Activated CD8-positive, alpha-beta memory T cell treated with anti-CD3 and anti-CD28 coated beads, Interleukin-2, amount 50 U/mL, for 1 hour (primary cell): ENCODE measurements around the gene SPINK6.

Source experiments
- DNase-seq: peaks from one replicate; pipeline ENCODE4 v3.0.0-alpha.2; 2020; ENCODE audit errors: extremely low read depth

The SPINK6 gene, protein sequence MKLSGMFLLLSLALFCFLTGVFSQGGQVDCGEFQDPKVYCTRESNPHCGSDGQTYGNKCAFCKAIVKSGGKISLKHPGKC

DNA sequence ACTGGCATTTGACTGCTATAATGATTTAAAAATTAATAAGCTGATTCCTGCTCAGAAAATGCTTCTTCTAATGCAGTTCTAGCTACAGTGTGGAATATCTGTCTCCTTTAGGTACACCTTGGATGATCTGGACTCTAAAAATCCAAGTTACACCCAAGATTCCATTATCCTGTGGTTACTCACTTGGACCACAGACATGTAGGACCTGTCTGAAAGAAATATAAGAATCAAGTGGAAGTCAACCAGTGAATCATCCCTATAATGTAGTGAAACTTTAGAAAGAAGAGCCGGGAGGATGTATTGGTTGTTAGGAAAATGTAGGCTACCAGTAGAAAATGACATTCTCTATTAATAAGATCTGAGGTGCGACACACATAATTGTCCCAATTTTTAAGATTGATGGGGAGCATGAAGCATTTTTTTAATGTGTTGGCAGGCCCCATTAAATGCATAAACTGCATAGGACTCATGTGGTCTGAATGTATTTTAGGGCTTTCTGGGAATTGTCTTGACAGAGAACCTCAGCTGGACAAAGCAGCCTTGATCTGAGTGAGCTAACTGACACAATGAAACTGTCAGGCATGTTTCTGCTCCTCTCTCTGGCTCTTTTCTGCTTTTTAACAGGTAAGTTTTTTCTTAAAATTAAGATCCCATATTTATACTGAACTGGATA is at the start of gene SPINK6:
TSS of gene SPINK6 (plus strand) at position 512 of the 673 bp plus-strand sequence. CDS start at position 567, 55 bp downstream.
- no peak for DNase-seq

DNA sequence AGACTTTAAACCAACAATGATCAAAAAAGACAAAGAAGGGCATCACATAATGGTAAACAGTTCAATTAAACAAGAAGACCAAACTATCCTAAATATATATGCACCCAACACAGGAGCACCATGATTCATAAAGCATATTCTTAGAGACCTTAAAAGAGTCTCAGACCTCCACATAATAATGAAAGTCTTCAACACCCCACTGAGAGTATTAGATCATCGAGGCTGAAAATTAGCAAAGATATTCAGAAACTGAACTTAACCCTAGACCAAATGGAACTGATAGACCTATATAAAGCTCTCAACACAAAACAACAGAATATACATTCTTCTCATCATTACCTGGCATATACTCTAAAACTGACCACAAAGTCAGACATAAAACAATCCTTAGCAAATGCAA is 46.2 kb upstream of the SPINK6 start:
- DNase-seq: no peak

DNA sequence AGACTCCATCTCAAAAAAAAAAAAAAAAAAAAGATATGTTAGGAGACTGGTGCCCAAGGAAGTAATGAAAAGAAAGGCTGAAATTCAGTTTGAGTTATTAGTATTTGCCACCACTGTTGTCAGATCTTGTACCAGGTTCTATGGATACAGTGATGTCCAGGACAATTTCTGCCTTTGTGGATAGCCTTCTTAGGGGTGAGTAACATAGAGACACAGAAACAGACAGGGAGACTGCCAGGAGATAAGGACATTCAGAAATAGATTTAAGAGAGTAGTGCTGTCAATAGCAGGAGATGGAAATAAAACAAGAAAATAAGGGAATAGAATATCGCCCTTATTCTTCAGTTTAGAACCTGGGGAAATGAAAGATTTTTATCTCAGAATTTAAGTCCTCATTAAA is 40.8 kb upstream of the SPINK6 start:
- no peak for DNase-seq

DNA sequence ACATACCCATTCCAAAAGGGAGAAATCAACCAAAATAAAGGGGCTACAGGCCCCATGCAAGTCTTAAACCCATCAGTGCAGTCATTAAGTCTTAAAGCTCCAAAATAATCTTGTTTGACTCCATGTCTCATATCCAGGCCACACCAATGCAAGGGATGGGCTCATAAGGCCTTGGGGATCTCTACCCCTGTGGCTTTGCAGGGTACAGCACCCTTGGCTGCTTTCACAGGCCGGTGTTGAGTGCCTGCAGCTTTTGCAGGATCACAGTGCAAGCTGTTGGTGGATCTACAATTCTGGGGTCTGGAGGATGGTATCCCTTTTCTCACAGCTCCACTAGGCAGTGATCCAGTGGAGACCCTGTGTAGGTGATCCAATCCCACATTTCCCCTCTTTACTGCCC is 39.5 kb upstream of the SPINK6 start:
- DNase-seq: no peak

DNA sequence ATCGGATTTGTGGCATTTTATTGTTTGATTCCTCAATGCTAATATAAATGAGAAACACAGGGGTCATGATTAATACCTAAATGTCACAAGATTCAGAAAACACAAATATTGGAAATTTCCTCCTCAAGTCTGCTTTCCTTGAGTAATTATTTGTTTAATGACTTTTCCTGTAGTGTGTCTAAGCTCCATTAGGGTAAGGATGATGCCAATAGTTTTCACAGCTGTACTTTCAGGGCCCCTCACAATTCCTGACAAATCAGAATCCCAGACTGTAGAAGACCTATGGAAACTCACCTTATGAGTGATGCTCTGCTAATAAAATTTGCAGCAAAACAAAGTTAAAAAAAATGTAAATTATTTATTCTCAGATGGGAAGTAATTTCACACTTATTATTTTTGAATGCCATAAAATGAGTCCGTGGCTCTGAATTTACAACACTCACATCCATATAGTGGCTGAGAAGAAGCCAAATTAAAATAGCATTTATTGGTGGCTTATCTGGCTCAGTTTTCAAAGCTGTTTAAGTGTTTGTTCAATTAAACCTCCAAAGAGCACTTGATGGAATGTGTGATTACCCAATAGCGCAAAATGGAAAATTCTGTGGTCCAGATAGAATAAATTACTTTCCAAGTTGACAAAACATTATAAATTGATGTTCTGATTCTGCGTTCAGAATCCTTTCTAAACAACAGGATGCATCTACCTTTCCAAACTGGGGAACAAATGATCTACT is 36.1 kb upstream of the SPINK6 start:
- no peak for DNase-seq

DNA sequence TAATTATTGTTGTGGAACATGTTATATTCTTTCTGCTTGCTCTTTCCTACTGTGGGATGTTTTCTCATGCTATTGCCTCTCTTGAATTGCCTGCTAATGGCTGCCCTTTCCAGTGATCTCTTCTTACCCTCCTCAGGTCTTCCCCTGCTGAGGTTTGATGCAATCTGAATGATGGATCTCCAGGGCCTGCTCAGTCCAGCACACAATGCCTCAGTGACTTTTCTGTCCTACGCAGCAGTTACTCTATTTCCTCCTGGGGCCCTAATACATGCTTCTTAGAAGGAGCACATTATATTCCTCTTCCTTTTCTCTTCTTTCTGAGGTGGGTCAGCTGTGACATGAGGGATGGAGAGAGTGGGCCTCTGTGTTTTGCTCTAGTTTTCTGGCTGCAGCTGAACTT is 34.6 kb upstream of the SPINK6 start, which contains the start of gene SPINK14:
TSS of gene SPINK14 (plus strand) at position 301 of the 400 bp plus-strand sequence. CDS start 1,187 bp downstream, outside the sequence.
- no peak for DNase-seq

DNA sequence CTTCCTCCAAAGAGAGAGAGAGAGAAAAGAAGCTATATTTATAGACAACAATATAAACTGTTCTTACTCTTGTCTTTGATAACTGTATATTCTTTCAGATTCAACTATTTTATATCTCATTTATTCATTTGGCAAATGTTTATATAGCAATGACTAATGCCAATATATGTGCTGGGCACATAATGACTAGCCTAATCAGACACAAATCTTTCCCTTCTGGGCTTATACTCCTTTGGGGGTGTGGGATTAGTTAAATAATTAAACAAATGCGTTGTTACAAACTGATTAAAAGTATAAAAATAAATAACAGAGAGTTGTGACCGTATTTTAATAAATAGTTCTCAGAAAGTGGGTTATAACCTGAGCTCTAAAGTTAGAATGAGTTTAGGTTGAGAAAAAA is 30.5 kb upstream of the SPINK6 start:
- DNase-seq: no peak

DNA sequence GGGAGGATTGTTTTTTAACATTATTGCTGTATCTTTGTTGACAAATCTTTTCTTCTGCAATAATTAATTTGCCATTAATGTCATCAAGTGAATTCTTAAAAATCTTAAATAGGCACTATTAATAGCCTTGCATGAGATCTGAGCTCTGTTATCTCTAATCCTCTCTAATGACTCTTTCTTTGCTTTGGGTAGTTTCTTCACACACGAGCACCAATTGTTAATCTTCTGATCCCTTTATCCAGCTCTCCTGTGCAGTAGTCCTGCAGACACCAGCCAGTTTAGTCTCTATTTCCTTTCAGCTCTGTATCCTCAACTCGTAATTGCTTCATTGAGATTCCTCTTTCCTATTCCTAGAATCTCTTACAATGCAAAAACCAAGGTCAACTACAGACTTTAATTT is 26.4 kb upstream of the SPINK6 start:
- no peak for DNase-seq

DNA sequence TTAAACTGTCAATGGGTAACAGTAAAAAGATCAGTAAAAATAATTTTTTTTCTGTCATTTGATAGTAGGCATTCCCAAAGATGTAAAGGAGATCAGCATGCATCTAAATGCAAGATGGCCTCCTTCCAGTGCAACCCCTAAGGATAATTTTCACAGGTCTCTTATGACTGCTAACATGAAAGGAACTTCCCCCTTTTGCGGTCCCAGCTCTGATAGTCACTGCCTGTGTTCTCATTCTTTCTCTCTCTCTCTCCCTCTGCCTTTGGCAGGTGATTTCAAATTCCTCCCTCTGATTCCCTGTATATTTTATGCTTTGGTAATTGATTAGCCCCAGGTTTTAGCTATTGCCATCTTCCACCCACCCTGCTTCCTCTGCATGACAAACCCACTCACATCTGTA is 25.6 kb upstream of the SPINK6 start:
- DNase-seq: no peak

DNA sequence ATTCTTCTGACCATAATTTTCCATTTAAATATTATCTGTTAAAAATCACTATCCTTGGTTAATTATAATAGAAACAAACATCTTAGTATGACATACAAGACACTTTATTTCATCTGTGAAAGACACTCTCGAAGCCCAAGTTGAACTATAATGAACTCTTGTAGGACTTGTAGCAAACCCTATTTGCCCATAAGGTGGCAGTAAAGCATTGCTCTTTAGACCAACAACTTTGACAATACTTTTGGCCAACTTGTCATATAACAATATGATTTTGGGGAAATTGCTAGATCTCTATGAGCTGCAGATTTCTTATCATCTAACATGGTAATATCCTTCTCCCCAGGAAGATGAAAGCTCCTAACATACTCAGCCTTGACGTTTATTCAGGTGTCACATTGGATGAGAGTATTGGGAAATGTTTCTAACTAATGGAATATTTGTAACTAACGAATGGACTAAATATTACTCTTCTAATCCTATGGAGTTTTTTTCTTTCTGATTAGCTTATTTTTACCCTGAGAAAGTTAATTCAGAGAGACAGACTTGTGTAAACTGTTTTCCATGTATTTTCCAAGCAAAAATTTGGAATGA is 23.5 kb upstream of the SPINK6 start:
- DNase-seq: no peak

DNA sequence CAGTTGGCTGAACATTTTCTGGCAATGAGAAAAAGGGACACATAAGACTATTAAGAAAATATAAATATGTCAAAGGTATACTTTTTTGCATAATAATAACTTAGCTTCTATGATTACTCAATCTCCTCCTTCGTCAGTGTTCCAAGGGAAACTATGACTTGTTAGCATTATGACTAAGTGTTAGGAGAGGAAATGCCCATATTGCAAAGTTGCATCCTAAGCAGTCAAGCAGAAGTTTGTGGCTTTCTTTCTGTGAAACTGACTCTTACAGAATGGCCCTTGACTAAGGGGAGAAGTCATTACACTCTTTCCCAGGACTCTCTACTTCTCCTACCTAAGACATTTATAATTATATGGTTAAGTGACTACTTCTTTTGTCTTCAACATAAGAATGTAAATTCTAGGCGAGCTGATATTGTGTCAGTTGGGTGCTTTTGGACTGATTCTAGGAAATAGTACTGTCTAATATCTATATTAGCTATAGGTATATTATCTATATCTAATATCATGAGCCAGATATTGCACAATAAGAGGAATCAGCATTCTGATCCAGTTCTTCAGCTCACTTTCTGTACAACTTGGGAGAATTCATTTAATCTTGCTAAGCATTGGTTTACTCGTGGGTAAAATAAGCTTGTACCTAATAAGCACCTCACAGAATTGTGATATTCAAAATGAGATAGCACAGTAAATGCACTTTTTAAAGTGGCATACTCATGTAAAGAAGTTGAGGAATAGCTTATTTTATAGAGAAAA is 16.4 kb upstream of the SPINK6 start:
- DNase-seq: no peak

DNA sequence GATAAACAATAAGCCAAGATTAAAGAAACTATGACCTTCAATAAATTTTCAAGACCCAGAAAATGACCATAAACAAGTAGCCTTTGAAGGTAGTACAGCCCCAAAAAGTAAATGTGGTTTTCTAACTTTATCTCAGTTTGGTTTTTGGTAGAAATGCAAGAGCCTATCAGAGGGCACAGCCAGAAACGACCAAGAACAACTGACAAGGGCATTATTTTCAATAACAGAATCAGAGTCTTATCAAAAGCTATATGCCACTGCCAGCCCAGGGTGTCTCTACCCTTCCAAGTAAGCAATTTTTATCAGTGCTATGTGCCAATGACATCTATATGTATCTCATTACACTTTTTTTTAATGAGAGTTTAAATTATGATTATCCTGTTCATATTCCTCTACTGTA is 11.8 kb upstream of the SPINK6 start:
- no peak for DNase-seq

DNA sequence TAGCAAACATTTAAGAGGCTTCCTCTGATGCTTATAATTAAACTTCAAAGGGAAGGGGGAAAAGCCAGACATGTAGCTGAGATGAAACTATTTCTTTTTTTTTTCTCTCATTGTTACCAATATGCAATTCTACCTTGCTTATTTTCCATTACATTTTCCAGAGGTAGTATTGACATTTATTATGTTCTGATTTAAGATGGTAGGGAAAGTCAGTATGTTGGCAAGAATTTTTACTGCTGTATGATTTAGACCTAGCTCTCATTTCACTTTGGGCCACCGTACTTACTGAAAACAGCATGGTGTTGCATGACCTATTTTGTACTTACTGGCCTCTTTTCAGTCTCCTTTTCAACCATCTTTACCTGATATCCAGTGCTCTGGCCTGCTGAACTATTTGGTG is 9.6 kb upstream of the SPINK6 start:
- no peak for DNase-seq

DNA sequence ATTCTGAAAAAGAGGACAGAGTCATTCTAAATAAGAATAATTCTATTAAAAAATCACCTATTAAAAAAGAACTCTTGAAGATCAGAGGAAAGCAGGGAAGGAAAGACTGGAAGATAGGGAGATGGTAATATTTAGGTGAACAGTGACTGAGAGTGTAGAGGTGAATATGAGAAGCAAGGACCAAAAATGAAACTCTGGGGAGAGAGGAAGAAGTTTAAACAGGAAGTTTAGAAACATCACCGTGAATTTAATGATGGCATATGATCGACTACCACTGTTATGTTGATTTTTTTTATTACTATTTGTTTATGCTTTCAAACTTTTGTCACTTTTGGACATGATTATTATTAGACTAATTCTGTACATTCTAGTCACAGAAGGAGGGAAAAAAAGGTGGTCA is 1.7 kb upstream of the SPINK6 start:
- DNase-seq: no peak

DNA sequence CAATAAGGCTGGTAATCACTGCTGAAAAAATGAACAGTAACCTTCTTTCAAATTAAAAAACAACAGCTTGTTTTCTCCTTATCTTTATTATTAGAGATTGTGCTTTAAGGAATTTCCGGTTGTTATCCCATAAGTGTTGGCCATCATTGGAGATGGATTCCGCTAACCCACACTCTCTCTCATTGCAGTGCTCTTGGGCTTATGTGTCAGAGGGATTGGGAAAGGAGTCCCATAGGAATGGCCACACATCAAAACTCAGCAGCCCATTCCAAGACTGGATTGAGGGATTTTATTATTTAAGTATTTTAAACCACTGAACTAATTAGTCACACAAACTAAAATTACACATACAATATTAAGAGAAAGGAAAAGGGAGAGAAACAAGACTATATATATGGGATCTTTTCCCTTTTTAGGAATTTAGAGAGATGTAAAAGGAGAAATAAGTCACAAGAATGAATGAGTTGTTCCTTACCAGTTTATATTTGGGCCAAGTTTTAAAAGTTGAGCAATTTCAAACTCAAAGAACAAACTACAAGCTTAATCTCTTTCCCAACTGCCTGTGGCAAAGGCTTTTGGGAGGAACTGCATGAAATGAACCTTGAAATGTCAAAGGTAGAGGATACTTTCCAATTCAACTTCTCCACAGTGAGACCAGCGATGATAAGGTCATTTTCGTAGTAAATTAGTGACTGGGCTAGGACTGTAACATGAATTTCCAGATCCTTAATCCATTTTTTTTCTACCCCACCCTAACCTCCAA is 2.4 kb downstream of the SPINK6 start:
- no peak for DNase-seq

DNA sequence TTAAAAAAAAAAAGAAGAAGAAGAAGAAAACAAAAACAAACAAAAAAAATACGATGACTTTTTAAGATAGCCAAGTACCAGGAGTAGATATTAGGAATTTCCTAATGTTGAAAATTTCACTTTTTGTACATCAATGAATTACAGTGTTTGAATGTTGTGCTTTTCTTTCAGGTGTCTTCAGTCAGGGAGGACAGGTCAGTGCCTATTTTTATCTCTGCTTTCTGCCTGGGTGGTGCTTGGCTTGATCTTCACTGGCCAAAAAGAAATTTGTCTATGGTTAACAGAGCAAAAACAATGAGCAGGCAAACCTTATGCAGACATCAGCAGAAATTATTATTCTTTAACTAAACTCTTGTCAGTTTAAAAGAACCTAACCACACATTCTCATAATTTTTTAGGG is 3.0 kb downstream of the SPINK6 start:
- DNase-seq: no peak

DNA sequence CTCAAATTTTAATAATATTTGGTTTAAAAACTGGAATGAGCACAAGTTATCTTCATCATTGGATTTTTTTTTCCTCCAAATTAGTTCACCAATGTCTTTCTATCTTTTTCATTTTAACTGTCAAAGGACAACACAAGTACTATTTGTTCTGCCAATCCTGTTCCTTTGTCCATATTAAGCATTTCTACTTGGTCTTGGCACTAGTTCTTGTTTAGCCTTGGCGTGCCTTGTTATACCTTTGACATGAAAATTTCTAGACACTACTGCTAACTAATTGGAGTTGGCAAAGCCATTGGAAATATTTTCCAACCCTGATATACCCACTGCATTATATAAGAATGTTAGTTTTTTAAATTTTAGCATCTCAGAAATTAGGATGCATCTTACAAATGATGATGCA is 3.8 kb downstream of the SPINK6 start:
- no peak for DNase-seq

DNA sequence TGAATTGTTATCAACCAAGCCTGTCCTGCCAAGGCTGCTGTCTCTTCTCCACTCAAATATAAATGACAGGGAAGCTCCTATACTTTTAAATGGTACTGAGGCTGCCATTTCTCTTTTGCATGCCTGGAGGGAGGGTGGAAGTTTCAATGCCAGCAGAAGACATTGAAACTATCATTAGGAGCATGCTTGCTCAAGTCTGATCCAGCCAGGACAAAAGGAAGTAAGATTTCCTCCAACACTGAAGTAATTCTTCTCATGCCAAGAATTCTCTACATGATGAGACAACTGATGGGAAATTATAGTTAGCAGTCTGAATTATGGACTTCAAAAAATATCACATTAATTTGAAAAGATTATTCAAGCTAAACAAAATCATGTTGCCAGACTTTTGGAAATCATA is 5.4 kb downstream of the SPINK6 start:
- no peak for DNase-seq

DNA sequence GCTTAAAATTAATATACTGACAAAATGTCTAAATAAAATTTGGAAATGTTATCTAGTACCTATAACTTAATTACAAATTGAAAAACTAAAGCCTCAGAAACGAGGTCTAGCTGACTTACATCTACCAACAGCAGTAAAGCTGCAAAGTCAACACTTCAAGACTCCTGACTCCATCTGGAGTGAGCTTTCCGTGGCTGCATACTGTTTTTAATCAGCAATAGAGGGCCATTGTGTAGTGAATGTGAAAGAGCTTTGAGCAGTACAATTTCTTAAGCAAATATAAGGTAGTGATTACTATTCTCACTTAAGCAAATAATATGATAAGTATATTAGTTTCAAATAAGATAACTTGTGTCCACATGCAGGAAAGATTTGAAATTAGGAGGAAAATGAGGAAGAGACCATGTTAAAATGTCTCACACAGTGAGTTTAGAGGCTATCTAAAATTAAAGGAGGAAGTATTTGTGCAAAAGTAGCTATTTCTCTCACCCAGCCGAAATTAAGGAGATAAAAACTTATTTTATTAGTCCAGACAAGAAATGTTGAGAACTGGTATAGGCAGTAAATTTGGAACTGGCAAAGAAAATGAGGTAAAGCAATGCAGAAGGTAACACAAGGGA is 6.4 kb downstream of the SPINK6 start:
- DNase-seq: no peak

DNA sequence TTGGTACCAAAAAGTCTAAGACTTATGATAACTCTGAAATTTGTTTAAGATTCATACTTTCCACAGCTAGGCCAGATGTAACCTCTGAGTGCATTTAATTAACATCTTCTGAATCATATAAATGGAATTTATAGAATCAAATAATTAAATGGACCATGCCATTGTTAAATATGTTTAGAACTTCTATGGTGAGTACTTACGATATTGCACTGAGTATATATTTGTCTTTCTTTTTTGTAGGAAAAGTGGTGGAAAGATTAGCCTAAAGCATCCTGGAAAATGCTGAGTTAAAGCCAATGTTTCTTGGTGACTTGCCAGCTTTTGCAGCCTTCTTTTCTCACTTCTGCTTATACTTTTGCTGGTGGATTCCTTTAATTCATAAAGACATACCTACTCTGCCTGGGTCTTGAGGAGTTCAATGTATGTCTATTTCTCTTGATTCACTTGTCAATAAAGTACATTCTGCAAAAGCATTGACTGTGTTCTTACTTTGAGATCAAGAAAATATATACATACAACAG is 11.9 kb downstream of the SPINK6 start:
- DNase-seq: no peak

DNA sequence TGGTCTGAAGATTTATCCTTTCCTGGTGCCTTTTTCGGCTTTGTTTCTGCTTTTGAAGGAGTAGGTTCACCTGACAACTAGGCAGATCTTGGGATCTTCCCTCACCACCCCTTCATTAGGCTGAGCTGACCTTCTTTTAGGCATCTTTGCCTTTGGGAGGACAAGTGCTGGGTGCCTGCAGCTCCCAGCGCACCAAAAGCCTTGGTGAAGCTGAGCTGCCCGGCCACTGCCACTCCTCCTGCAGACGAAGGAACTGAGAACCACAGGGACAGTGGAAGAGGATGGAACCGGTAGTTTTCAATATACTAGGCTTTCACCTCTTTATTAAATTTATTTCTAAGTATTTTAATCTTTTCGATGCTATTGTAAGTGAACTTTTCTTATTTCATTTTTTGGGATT is 18.7 kb downstream of the SPINK6 start:
- no peak for DNase-seq
